ENCODE measurements around the gene HPSE2.
A peak's percentile ranks its signal among the peaks of the same experiment; 100 is the strongest.

HPSE2 gene

GRCh38 chr10:99224766-99225165 is 10.9 kb downstream of the HPSE2 start:
- no peak for DNase-seq (ENCODE audit: extremely low read depth, low read depth)
- TF ChIP-seq CTCF (IDR thresholded peaks at IDR 0.05; ENCODE audit: low read depth, low read length): no peak

GRCh38 chr10:99207340-99207739 is 28.3 kb downstream of the HPSE2 start:
- DNase-seq (ENCODE audit: extremely low read depth, low read depth): no peak
- TF ChIP-seq CTCF (IDR thresholded peaks at IDR 0.05; ENCODE audit: low read depth, low read length): no peak

DNA sequence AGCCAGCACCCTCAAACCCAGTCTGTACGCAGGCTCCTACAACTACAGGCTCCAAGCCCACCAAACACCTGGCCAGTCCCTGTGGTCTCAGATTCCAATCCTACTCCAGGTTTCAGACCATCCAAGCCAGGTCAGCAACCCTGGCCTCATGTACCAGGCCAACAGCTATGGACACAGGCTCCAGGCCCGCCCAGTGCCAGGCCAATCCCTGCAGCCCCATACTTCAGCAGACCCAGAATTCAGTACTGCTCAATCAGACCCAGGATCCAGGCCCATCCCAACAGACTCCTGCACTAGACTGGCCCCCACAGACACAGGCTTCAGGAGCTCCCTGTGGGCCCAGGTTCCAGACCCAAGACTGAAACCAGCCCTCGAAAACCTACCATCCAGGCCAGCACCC is 32.3 kb downstream of the HPSE2 start:
- TF ChIP-seq CTCF (IDR thresholded peaks at IDR 0.05; ENCODE audit: low read depth, low read length): no peak
- no peak for DNase-seq (ENCODE audit: extremely low read depth, low read depth)

DNA sequence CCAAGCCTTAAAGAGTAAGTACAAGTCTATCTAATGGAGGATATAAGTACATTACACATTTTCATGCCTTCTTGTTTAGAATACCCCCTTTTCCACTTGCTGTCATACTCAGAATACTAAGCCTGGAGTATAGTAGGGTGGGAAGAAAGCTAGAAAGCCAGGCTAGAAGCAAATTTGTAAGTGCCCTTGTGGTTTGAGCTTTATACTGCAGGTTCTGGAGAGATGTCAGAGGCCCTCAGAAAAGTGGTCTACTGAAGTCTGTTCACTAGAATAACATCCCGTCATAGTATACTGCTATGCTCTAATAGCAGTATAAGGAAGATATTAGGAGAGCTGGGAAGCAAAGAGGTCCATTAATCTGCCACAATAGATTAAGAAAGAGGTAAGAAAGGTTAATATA is 62.7 kb downstream of the HPSE2 start:
- no peak for TF ChIP-seq CTCF (IDR thresholded peaks at IDR 0.05; ENCODE audit: low read depth, low read length)
- no peak for DNase-seq (ENCODE audit: extremely low read depth, low read depth)

DNA sequence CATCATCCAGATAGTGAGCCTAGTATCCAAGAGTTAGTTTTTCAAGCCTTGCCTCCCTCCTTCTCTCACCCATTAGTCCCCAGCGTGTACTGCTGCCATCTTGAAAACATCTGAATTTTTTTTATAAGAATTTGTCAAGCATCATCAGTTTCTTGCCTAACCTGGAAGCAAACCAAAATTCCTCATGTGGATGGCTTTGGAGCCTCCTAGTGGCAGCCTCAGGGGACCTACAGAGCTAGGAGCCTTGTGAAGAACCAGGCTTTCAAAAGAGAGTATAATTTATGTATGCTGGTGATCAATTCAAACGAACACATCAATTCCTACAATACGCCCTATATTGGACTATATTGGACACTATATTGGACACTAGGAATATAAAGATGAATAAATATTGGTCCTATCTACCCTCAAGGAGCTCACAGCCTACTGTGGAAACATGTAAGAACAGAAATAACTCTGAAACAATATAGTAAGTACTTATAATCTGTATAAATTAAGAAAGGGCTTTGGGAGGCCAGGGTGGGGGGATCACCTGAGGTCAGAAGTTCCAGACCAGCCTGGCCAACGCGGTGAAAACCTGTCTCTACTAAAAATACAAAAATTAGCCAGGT is 63.4 kb downstream of the HPSE2 start:
- no peak for DNase-seq (ENCODE audit: extremely low read depth, low read depth)
- peak; percentile 24 for TF ChIP-seq CTCF (IDR thresholded peaks at IDR 0.05; ENCODE audit: low read depth, low read length)

DNA sequence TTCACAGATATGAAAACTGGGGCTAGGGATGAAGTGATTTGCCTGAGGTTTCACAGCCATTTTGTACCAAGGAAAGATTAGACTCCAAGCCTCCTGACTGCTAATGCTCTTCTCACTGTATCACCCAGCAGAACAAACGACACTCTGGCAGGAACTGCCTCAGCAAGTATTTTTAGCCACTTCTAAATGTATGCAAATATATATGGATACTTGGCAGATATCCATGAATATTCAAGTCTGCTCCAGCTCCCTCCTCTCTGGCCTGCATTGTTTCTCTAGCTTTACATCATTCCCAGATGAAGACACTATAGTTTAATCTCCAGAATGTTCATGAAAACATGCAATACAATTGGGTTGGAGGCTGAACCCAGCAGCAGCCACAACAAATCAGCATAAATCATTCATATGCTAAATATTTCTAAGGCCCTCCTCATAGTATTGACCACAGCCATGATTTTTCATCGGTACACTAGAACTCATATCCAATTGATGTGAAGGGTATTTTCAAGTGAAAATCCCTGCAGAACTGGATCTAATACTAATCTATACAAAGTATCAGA is 65.5 kb downstream of the HPSE2 start:
- TF ChIP-seq CTCF (IDR thresholded peaks at IDR 0.05; ENCODE audit: low read depth, low read length): no peak
- no peak for DNase-seq (ENCODE audit: extremely low read depth, low read depth)

DNA sequence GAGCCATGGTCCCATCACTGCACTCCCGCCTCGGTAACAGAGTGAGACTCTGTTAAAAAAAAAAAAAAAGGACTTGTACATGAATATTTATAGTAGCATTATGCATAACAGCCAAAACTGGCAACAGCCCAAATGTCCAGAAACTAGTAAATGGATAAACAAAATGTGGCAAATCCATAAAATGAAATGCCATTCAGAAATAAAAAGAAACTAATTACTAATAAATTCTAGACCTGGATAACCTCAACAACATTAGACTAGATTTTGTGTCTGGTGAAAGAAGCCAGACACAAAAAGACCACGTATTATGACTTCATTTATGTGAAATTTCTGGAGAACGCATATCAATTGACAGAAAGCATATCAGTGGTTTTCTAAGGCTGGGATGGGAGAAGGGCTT is 74.5 kb downstream of the HPSE2 start:
- no peak for TF ChIP-seq CTCF (IDR thresholded peaks at IDR 0.05; ENCODE audit: low read depth, low read length)
- DNase-seq (ENCODE audit: extremely low read depth, low read depth): no peak
